ENCODE results near the gene CHCHD3.

GRCh38 chr7:133095119-133095671, 13.3 kb upstream of the CHCHD3 start:
- TF ChIP-seq CTCF (IDR thresholded peaks at IDR 0.05) (no peak), EZH2phosphoT487 (IDR thresholded peaks at IDR 0.05) (no peak)
